Suprapubic skin (tissue), 4 donors: ENCODE data around the gene CNTN4. TPM values are rescaled to one million over a fixed set of nuclear protein-coding genes. Genes with fewer than 3 reads are reported as not detected.

Experiments used
- DNase-seq, 2 donors: peaks; one replicate each; pipeline ENCODE4 v3.0.0-alpha.2; 2019; ENCODE audit warnings: low spot score in 2 of 2
- H3K27ac ChIP-seq: fragments of 200-600 bp; sonication (generic); one replicate; pipeline ENCODE4 v1.5.1; 2019
- H3K27me3 ChIP-seq: fragments of 200-600 bp; sonication (generic); one replicate; pipeline ENCODE4 v1.5.1; 2019
- H3K36me3 ChIP-seq: fragments of 200-600 bp; sonication (generic); one replicate; pipeline ENCODE4 v1.5.1; 2019
- H3K4me1 ChIP-seq: fragments of 200-600 bp; sonication (generic); one replicate; pipeline ENCODE4 v1.5.1; 2019
- H3K4me3 ChIP-seq: fragments of 200-600 bp; sonication (generic); one replicate; pipeline ENCODE4 v1.5.1; 2019; ENCODE audit warnings: mild to moderate bottlenecking
- H3K9me3 ChIP-seq: fragments of 200-600 bp; sonication (generic); one replicate; pipeline ENCODE4 v1.5.1; 2019
- EP300 ChIP-seq: sonication (generic); formaldehyde crosslinking; IDR thresholded peaks from one replicate; pipeline ENCODE4 v1.6.1; 2017; ENCODE audit warnings: antibody characterized with exemption
- POLR2A ChIP-seq, 2 donors: fragments of 450-650 bp; IDR thresholded peaks; one replicate each; pipeline ENCODE4 v1.6.1; 2017; ENCODE audit warnings: antibody characterized with exemption in 2 of 2, mild to moderate bottlenecking in 2 of 2, moderate library complexity in 2 of 2
- POLR2AphosphoS5 ChIP-seq, 3 donors: sonication (generic); formaldehyde crosslinking; IDR thresholded peaks; one replicate each; pipeline ENCODE4 v1.6.1; 2017; ENCODE audit warnings: antibody characterized with exemption in 3 of 3
- WGBS: methylation state at CpG from one replicate; pipeline ENCODE4 v1.1.5; 2018; 5-methylcytosine and 5-hydroxymethylcytosine counted together
- total RNA-seq, 4 donors: library from RNA; depleted of rRNA; stranded (reverse); fragments of >200 nt; gene quantifications; one replicate each; pipeline ENCODE4 v1.1.0, GENCODE V29; 2016
- TF ChIP-seq, protein P1 (sequence below), 2 donors: fragments of 200-600 bp in 1 of 2; fragments of 450-650 bp in 1 of 2; sonication (generic) in 1 of 2; IDR thresholded peaks; one replicate each; pipeline ENCODE4 v1.5.1; 2016 to 2019; ENCODE audit warnings: antibody characterized with exemption in 2 of 2, mild to moderate bottlenecking in 1 of 2, moderate library complexity in 1 of 2

The CNTN4 gene
- total RNA-seq, 4 donors from 2014 or later = 0.60 to 8.1 (median 7.5) TPM

DNA sequence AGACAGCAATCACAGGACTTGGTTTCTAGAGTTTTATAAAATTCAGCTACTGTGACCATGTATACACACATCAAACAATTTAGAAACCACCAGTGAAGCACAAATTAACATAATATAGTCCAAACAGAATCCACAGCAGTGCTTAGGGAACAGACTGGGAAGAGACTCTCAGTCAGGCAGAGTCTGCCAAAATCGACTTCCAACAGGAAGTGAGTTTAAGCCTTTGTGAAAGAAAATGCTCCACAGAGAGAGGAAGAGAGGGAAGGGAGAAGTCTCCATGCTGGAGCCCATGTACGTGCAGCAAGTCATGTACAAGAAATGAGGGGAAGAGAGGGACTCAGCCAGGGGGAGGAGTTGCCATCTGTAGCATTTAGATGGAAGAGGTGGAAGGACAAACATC lies 838.9 kb downstream of the CNTN4 start:
- H3K36me3 ChIP-seq = no peaks in the 10 kb centered on the region
- H3K27me3 ChIP-seq = no peaks in the 10 kb centered on the region
- DNase-seq = no peak
- TF ChIP-seq POLR2A (IDR thresholded peaks at IDR 0.05) = no peak
- TF ChIP-seq, protein P1, sequence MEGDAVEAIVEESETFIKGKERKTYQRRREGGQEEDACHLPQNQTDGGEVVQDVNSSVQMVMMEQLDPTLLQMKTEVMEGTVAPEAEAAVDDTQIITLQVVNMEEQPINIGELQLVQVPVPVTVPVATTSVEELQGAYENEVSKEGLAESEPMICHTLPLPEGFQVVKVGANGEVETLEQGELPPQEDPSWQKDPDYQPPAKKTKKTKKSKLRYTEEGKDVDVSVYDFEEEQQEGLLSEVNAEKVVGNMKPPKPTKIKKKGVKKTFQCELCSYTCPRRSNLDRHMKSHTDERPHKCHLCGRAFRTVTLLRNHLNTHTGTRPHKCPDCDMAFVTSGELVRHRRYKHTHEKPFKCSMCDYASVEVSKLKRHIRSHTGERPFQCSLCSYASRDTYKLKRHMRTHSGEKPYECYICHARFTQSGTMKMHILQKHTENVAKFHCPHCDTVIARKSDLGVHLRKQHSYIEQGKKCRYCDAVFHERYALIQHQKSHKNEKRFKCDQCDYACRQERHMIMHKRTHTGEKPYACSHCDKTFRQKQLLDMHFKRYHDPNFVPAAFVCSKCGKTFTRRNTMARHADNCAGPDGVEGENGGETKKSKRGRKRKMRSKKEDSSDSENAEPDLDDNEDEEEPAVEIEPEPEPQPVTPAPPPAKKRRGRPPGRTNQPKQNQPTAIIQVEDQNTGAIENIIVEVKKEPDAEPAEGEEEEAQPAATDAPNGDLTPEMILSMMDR (IDR thresholded peaks at IDR 0.05) = no peak
- TF ChIP-seq EP300 = no peak
- no peak for TF ChIP-seq POLR2AphosphoS5 (IDR thresholded peaks at IDR 0.05)
- H3K9me3 ChIP-seq = no peaks in the 10 kb centered on the region
- H3K4me3 ChIP-seq = no peak overlapping the region
- WGBS = 35% methylated on average over 2 of the region's 2 CpGs
- no peaks in the 10 kb centered on the region for H3K4me1 ChIP-seq
- no peak overlapping the region for H3K27ac ChIP-seq

DNA sequence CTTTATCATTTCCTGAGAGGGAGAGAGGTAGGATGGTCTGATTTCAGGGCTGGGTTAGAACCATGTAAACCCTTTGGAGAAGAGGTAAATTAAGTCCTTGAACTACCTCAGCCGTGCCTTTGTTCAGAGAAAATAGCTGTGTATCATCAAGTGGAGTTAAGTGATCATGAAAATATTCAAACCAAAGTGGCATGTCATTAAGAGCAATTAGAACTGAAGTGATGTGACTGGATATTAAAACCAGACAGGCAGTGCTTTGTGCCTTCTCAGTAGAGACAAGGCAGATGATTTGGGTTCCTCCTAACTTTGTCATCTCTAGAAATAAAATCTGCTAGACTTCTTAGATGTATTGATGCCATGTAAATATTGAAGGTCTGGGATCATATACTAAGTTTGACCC lies 840.0 kb downstream of the CNTN4 start:
- H3K4me1 ChIP-seq = no peaks in the 10 kb centered on the region
- no peaks in the 10 kb centered on the region for H3K36me3 ChIP-seq
- H3K4me3 ChIP-seq = no peak overlapping the region
- no peaks in the 10 kb centered on the region for H3K9me3 ChIP-seq
- no peak for DNase-seq
- WGBS = 57% methylated on average over 1 of the region's 1 CpG
- no peaks in the 10 kb centered on the region for H3K27me3 ChIP-seq
- H3K27ac ChIP-seq = no peak overlapping the region
- TF ChIP-seq EP300 (no peak), POLR2AphosphoS5 (IDR thresholded peaks at IDR 0.05) (no peak), POLR2A (IDR thresholded peaks at IDR 0.05) (no peak)
- TF ChIP-seq, protein P1 (IDR thresholded peaks at IDR 0.05) = no peak

DNA sequence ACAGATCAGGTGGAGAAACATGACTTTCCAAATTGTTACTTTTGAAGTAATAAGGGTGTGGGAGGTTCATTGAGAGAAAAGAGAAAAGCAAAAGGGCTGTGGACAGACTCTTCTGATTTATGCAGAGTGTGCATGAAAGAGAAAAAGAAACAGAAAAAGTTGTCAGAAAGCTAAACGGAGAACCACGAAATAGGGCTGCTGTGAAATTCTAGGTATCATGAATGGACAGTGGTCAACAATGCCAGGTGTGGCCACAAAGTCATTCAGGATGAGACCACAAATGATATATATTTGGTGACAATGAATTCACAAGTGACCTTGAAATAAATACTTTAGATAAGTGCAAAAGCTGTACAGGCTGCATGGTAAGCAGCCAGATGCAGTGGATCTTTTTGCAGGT lies 841.4 kb downstream of the CNTN4 start:
- no peaks in the 10 kb centered on the region for H3K4me1 ChIP-seq
- H3K27ac ChIP-seq = no peak overlapping the region
- 97% methylated on average over 2 of the region's 2 CpGs for WGBS
- no peak for DNase-seq
- no peaks in the 10 kb centered on the region for H3K27me3 ChIP-seq
- H3K36me3 ChIP-seq = no peaks in the 10 kb centered on the region
- no peak for TF ChIP-seq POLR2AphosphoS5 (IDR thresholded peaks at IDR 0.05)
- TF ChIP-seq EP300 = no peak
- no peak for TF ChIP-seq POLR2A (IDR thresholded peaks at IDR 0.05)
- TF ChIP-seq, protein P1 (IDR thresholded peaks at IDR 0.05) = no peak
- H3K9me3 ChIP-seq = no peaks in the 10 kb centered on the region
- no peak overlapping the region for H3K4me3 ChIP-seq

DNA sequence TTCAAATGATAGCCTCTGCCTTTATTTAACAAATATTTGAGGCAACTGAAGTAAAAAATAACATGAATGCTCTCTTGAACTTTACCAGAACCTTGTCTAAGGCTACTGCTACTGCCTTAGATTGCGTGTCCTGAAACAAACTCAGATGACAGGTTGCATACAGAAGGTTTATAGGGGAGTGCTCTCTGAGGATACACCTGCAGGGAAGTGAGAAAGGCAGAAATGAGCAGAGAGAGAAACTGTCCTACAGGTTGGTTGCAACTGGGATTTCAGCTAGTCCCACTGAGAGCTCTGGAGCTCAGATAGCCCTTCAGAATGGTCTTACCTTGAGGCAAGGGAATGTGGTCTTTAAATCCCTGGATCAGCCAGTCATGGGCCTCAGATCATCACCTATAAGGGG lies 846.0 kb downstream of the CNTN4 start:
- DNase-seq = no peak
- no peak for TF ChIP-seq EP300
- TF ChIP-seq, protein P1 (IDR thresholded peaks at IDR 0.05) = no peak
- no peak for TF ChIP-seq POLR2AphosphoS5 (IDR thresholded peaks at IDR 0.05)
- no peak for TF ChIP-seq POLR2A (IDR thresholded peaks at IDR 0.05)
- Histone ChIP-seq H3K4me3 (no peak overlapping the region), H3K27me3 (no peaks in the 10 kb centered on the region), H3K27ac (no peak overlapping the region), H3K4me1 (no peaks in the 10 kb centered on the region), H3K36me3 (no peaks in the 10 kb centered on the region), H3K9me3 (no peaks in the 10 kb centered on the region)
- 92% methylated on average over 1 of the region's 1 CpG for WGBS

DNA sequence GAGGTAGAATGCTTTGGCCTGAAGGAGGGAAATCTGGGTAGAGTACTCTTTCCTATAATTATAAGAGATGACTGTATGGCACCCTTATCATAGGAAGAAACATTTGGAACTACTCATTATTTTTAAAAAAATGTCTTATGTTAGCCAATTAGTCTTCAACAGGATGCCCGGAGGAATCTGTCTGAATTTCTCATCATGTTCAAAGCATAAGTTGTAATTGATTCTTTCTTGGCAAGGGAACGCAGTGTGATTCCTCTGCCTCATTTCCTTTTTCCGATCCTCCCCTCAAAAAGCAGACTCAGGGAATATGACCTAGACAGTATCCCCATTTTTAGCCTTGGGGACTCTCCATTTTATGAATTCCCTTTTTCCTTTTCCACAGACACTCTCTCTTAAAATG lies 846.5 kb downstream of the CNTN4 start:
- no peaks in the 10 kb centered on the region for H3K36me3 ChIP-seq
- H3K27ac ChIP-seq = no peak overlapping the region
- DNase-seq = no peak
- no peaks in the 10 kb centered on the region for H3K27me3 ChIP-seq
- WGBS = 25% methylated on average over 3 of the region's 3 CpGs
- H3K9me3 ChIP-seq = no peaks in the 10 kb centered on the region
- H3K4me3 ChIP-seq = no peak overlapping the region
- no peaks in the 10 kb centered on the region for H3K4me1 ChIP-seq
- TF ChIP-seq, protein P1 (IDR thresholded peaks at IDR 0.05) = no peak
- no peak for TF ChIP-seq EP300
- no peak for TF ChIP-seq POLR2A (IDR thresholded peaks at IDR 0.05)
- TF ChIP-seq POLR2AphosphoS5 (IDR thresholded peaks at IDR 0.05) = no peak
